ENCODE data around the gene AIF1.
"Not testable (repeated sequence)": the region's sequence is repeated elsewhere in the genome, so short reads cannot be mapped to it uniquely, and the experiment has no call there.

Gene AIF1

GRCh38 chr6:31580807-31581433 lies 34.1 kb upstream of the AIF1 start:
- DNase-seq: peak; percentile 79

- peak; percentile 12 for DNase-seq
These were observed 33.4 kb upstream of the AIF1 start for GRCh38 chr6:31581434-31582229.

GRCh38 chr6:31582230-31582643 lies 32.8 kb upstream of the AIF1 start, which contains the start of gene LTB:
Gene LTB (minus strand): TSS chr6:31582424. CDS start chr6:31582417, 7 bp downstream.
- no peak for DNase-seq

GRCh38 chr6:31585491-31585890 lies 29.5 kb upstream of the AIF1 start:
- DNase-seq: no peak

GRCh38 chr6:31586008-31586407 lies 29.0 kb upstream of the AIF1 start, which contains the start of gene LST1:
Gene LST1 (plus strand): TSS chr6:31586277. CDS start chr6:31587300, 1,023 bp downstream.
- no peak for DNase-seq

- DNase-seq: no peak
These were observed 28.3 kb upstream of the AIF1 start for GRCh38 chr6:31586599-31587281.

GRCh38 chr6:31587791-31588777 lies 26.9 kb upstream of the AIF1 start:
- DNase-seq: no peak

- DNase-seq: no peak
These were observed 26.0 kb upstream of the AIF1 start for GRCh38 chr6:31588871-31589650.

- not testable (repeated sequence) for DNase-seq
These were observed 24.3 kb upstream of the AIF1 start for GRCh38 chr6:31590691-31591090.

GRCh38 chr6:31592396-31592771 lies 22.6 kb upstream of the AIF1 start:
- DNase-seq: no peak

GRCh38 chr6:31597006-31597405 lies 18.0 kb upstream of the AIF1 start:
- DNase-seq: peak; percentile 50

- no peak for DNase-seq
These were observed 7.7 kb upstream of the AIF1 start for GRCh38 chr6:31607317-31607716.

- DNase-seq: no peak
These were observed 5.3 kb upstream of the AIF1 start for GRCh38 chr6:31609519-31610406.

- DNase-seq: no peak
These were observed 4.1 kb upstream of the AIF1 start for GRCh38 chr6:31610968-31611367.

- DNase-seq: no peak
These were observed 887 bp upstream of the AIF1 start for GRCh38 chr6:31614075-31614619.

GRCh38 chr6:31615748-31616147 lies 714 bp downstream of the AIF1 start:
- DNase-seq: no peak

- DNase-seq: no peak
These were observed 2.0 kb downstream of the AIF1 start for GRCh38 chr6:31617010-31617409.

GRCh38 chr6:31619805-31620585 lies 5.0 kb downstream of the AIF1 start:
- peak; percentile 100 for DNase-seq
